NT2/D1 (cell line): ENCODE results near the gene STAT1.

Experiments used
- SUZ12 ChIP-seq: IDR thresholded peaks from 2 replicates; pipeline ENCODE4 v1.6.1; 2011; ENCODE audit not compliant: insufficient read length, insufficient read depth; ENCODE audit errors: extremely low read depth
- YY1 ChIP-seq: IDR thresholded peaks from 2 replicates; pipeline ENCODE4 v1.6.1; 2011; ENCODE audit not compliant: insufficient read length, insufficient read depth
- ZNF274 ChIP-seq: IDR thresholded peaks from 2 replicates; pipeline ENCODE4 v1.6.1; 2011; ENCODE audit warnings: mild to moderate bottlenecking, low read depth, low read length

DNA sequence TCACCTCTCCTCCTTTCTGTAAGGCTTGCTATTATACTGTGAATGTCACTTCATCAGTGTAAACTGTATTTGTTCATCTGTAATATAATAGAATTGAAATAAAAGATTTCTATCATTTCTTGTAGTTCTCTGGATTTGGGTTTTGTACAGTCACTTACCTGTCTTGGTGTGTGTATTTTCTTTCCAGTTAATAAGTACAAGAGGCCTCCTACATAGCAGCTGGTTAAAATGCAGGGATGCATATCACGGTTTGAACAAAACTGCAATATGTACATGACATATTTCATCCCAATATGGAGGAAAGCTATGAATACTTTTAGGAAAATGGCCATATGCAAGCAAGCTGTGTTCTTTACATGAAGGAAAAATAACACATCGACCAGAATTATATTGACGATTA is 5.4 kb upstream of the STAT1 start:
- no peak for TF ChIP-seq ZNF274
- TF ChIP-seq SUZ12, result no peak
- no peak for TF ChIP-seq YY1
